SK-N-SH (cell line): ENCODE measurements around the gene HNRNPH1. TPM values are rescaled to one million over a fixed set of nuclear protein-coding genes. Genes with fewer than 3 reads are reported as not detected.

Experiments used
- CTCF ChIA-PET: fragments of 300-600, 350-600 bp; formaldehyde crosslinking; extraction: SDS; loops from one replicate; lab custom pipeline; 2021; lab: Yijun Ruan, JAX
- POLR2A ChIA-PET: fragments of 350-600 bp; sonication (Branson Sonifier 250); formaldehyde crosslinking; extraction: SDS; loops from one replicate; lab custom pipeline; 2020; ENCODE audit warnings: antibody characterized with exemption, inconsistent platforms; lab: Yijun Ruan, JAX
- DNase-seq: peaks from one replicate; pipeline ENCODE4 v3.0.0; 2012
- H2AFZ ChIP-seq: fragments of 200-600 bp; sonication (generic); 2 replicates; pipeline ENCODE4 v1.8.1; 2016; ENCODE audit warnings: antibody characterized with exemption, mild to moderate bottlenecking, low read depth
- H3F3A ChIP-seq: fragments of 200-600 bp; sonication (generic); replicated peaks from 2 replicates; pipeline ENCODE3; 2016; ENCODE audit warnings: antibody characterized with exemption, mild to moderate bottlenecking; ENCODE audit not compliant: insufficient read depth
- H3K27ac ChIP-seq, 2 experiments: fragments of 200-500 bp in 1 of 2; fragments of 200-600 bp in 1 of 2; sonication (Bioruptor generic) in 1 of 2; sonication (generic), shearing (Covaris generic) in 1 of 2; 2 replicates each; pipeline versions ENCODE4 v1.5.1 to v1.6.1; 2014 to 2016; ENCODE audit warnings: low read depth in 2 of 2, inconsistent platforms in 1 of 2, low read length in 1 of 2, mild to moderate bottlenecking in 1 of 2, mixed read lengths in 1 of 2
- H3K27me3 ChIP-seq: fragments of 200-600 bp; sonication (generic), shearing (Covaris generic); 2 replicates; pipeline ENCODE4 v1.6.1; 2016; ENCODE audit warnings: mixed run types; ENCODE audit not compliant: insufficient read depth
- H3K36me3 ChIP-seq, 2 experiments: fragments of 200-500 bp in 1 of 2; fragments of 200-600 bp in 1 of 2; sonication (Bioruptor generic) in 1 of 2; sonication (generic) in 1 of 2; replicated peaks in 1 of 2; 2 replicates each; pipeline versions ENCODE3 to v1.5.1; 2014 to 2016; ENCODE audit warnings: low read length in 1 of 2, mild to moderate bottlenecking in 1 of 2; ENCODE audit not compliant: insufficient read depth in 2 of 2, control insufficient read depth in 1 of 2
- H3K4me1 ChIP-seq, 2 experiments: fragments of 200-500 bp in 1 of 2; fragments of 200-600 bp in 1 of 2; sonication (Bioruptor generic) in 1 of 2; sonication (generic), shearing (Covaris generic) in 1 of 2; 2 replicates each; pipeline versions ENCODE4 v1.5.1 to v1.6.1; 2014 to 2016; ENCODE audit warnings: low read depth in 1 of 2, low read length in 1 of 2, mixed run types in 1 of 2; ENCODE audit not compliant: insufficient read depth in 2 of 2, control insufficient read depth in 1 of 2
- H3K4me2 ChIP-seq: fragments of 200-600 bp; sonication (generic), shearing (Covaris generic); 2 replicates; pipeline ENCODE4 v1.6.1; 2017; ENCODE audit warnings: mixed run types
- H3K4me3 ChIP-seq, 2 experiments: fragments of 200-500 bp in 1 of 2; fragments of 200-600 bp in 1 of 2; sonication (Bioruptor generic) in 1 of 2; sonication (generic), shearing (Covaris generic) in 1 of 2; 2 replicates each; pipeline versions ENCODE4 v1.5.1 to v1.8.1; 2014 to 2016; ENCODE audit warnings: low read depth in 2 of 2, inconsistent platforms in 1 of 2, low read length in 1 of 2, mild to moderate bottlenecking in 1 of 2, mixed read lengths in 1 of 2, moderate library complexity in 1 of 2
- H3K79me2 ChIP-seq: fragments of 200-600 bp; sonication (generic); 2 replicates; pipeline ENCODE4 v1.8.1; 2017; ENCODE audit warnings: mild to moderate bottlenecking; ENCODE audit not compliant: insufficient read depth
- H3K9ac ChIP-seq: fragments of 200-600 bp; sonication (generic); 2 replicates; pipeline ENCODE4 v1.6.1; 2017; ENCODE audit warnings: mixed run types
- H3K9me2 ChIP-seq: fragments of 200-600 bp; sonication (generic); 2 replicates; pipeline ENCODE4 v1.6.1; 2017; ENCODE audit warnings: mixed run types
- H3K9me3 ChIP-seq: fragments of 200-600 bp; sonication (generic); 2 replicates; pipeline ENCODE4 v1.6.1; 2017; ENCODE audit warnings: mixed run types, mild to moderate bottlenecking, moderate library complexity
- H4K20me1 ChIP-seq: fragments of 200-600 bp; sonication (generic); 2 replicates; pipeline ENCODE4 v1.6.1; 2017; ENCODE audit warnings: mild to moderate bottlenecking, mixed run types; ENCODE audit not compliant: insufficient read depth
- EP300 ChIP-seq, 2 experiments: IDR thresholded peaks; 2 replicates each; pipeline versions ENCODE4 v1.4.0 to v1.6.1; 2012; ENCODE audit warnings: borderline replicate concordance in 1 of 2, low read depth in 1 of 2, low read length in 1 of 2
- EZH2phosphoT487 ChIP-seq: fragments of 200-600 bp; sonication (generic); IDR thresholded peaks from 2 replicates; pipeline ENCODE4 v1.6.1; 2017; ENCODE audit warnings: low read depth, mixed run types, mild to moderate bottlenecking, antibody characterized with exemption, moderate library complexity, borderline replicate concordance
- FOSL2 ChIP-seq: IDR thresholded peaks from 2 replicates; pipeline ENCODE4 v1.4.0; 2012; ENCODE audit warnings: low read depth, mild to moderate bottlenecking, moderate library complexity, borderline replicate concordance
- GATA2 ChIP-seq: sonication (generic); formaldehyde crosslinking; IDR thresholded peaks from 2 replicates; pipeline ENCODE4 v1.5.0; 2020; ENCODE audit warnings: mild to moderate bottlenecking, missing genetic modification reagents
- JUND ChIP-seq: IDR thresholded peaks from 2 replicates; pipeline ENCODE4 v1.4.0; 2012
- MEF2A ChIP-seq: IDR thresholded peaks from 2 replicates; pipeline ENCODE4 v1.4.0; 2012; ENCODE audit warnings: low read depth, borderline replicate concordance
- MXI1 ChIP-seq: IDR thresholded peaks from 2 replicates; pipeline ENCODE4 v1.6.1; 2012; ENCODE audit warnings: mild to moderate bottlenecking, low read depth, low read length, improper control_type of control experiment
- NRF1 ChIP-seq: IDR thresholded peaks from 2 replicates; pipeline ENCODE4 v1.6.1; 2012; ENCODE audit warnings: low read depth, mild to moderate bottlenecking, low read length
- RAD21 ChIP-seq: IDR thresholded peaks from 2 replicates; pipeline ENCODE4 v1.6.1; 2012; ENCODE audit warnings: mild to moderate bottlenecking, low read length
- RXRA ChIP-seq: IDR thresholded peaks from 2 replicates; pipeline ENCODE4 v1.4.0; 2012; ENCODE audit warnings: low read depth, mild to moderate bottlenecking, borderline replicate concordance
- SMC3 ChIP-seq: IDR thresholded peaks from 2 replicates; pipeline ENCODE4 v1.6.1; 2012; ENCODE audit warnings: low read depth, low read length, improper control_type of control experiment
- WGBS: methylation state at CpG from one replicate; pipeline ENCODE4 v1.1.6; 2017; ENCODE audit warnings: low lambda C conversion rate; 5-methylcytosine and 5-hydroxymethylcytosine counted together
- polyA plus RNA-seq, 3 experiments: library from polyadenylated mRNA; depleted of rRNA; stranded (reverse); fragments of >200 nt; gene quantifications; 2 replicates each; pipeline ENCODE4 v1.2.3, GENCODE V29; 2012
- TF ChIP-seq, protein P1 (sequence below): fragments of 150-350 bp; IDR thresholded peaks from 2 replicates; pipeline ENCODE4 v1.6.1; 2016; ENCODE audit warnings: mild to moderate bottlenecking, low read depth, low read length
- TF ChIP-seq, protein P2 (sequence below): IDR thresholded peaks from 2 replicates; pipeline ENCODE4; 2012
- TF ChIP-seq, protein P3 (sequence below): IDR thresholded peaks from 2 replicates; pipeline ENCODE4 v1.6.1; 2012; ENCODE audit warnings: mild to moderate bottlenecking, low read depth, low read length, moderate library complexity
- TF ChIP-seq, protein P4 (sequence below): fragments of 200-600 bp; sonication (generic); IDR thresholded peaks from 2 replicates; pipeline ENCODE4 v1.6.1; 2017; ENCODE audit warnings: antibody characterized with exemption, mild to moderate bottlenecking, moderate library complexity
- TF ChIP-seq, protein P5 (sequence below): fragments of 150-350 bp; IDR thresholded peaks from 2 replicates; pipeline ENCODE4 v1.6.1; 2017; ENCODE audit warnings: antibody characterized with exemption, low read length, low read depth, borderline replicate concordance
- TF ChIP-seq, protein P6 (sequence below): IDR thresholded peaks from 2 replicates; pipeline ENCODE4 v1.4.0; 2012; ENCODE audit warnings: low read depth

HNRNPH1 gene
- polyA plus RNA-seq, 1 of the 3 experiments (the other 2 are of a cell fraction), result 192 TPM

DNA sequence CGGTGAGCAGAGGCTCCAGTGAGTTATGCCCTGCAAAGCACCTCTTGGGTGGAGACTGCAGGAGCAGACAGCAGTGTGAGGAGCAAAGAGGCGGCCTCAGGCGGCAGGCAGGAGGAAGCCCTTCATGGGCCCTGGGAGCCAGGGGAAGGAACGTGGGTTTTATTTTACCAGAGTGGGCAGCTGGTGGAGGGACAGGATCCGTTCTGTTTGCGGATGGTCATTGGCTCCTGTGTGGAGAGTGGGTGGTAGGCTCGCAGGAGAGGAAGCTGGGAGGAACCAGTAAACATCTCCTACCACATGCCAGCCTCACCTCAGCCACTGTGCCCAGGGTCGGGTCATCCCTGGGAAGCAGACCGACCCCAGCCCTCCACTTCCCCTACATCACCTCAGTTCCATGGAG lies 24.4 kb downstream of the HNRNPH1 start:
- H3K4me1 ChIP-seq, result no peaks in the 10 kb centered on the region
- ChIA-PET CTCF (no interaction called here), POLR2A (no interaction called here)
- H3K9me2 ChIP-seq, result no peaks in the 10 kb centered on the region
- H4K20me1 ChIP-seq, result no peaks in the 10 kb centered on the region
- 88% methylated on average over 6 of the region's 9 CpGs for WGBS
- no peak overlapping the region for H3K4me2 ChIP-seq
- TF ChIP-seq GATA2 (no peak), JUND (no peak), MXI1 (no peak), EP300 (IDR thresholded peaks at IDR 0.05; ENCODE audit: borderline replicate concordance in 1 of 2, low read depth in 1 of 2, low read length in 1 of 2) (no peak), RXRA (no peak), NRF1 (no peak), RAD21 (no peak), EZH2phosphoT487 (no peak), MEF2A (no peak), SMC3 (no peak), FOSL2 (no peak)
- TF ChIP-seq, protein P1, sequence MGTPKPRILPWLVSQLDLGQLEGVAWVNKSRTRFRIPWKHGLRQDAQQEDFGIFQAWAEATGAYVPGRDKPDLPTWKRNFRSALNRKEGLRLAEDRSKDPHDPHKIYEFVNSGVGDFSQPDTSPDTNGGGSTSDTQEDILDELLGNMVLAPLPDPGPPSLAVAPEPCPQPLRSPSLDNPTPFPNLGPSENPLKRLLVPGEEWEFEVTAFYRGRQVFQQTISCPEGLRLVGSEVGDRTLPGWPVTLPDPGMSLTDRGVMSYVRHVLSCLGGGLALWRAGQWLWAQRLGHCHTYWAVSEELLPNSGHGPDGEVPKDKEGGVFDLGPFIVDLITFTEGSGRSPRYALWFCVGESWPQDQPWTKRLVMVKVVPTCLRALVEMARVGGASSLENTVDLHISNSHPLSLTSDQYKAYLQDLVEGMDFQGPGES, result no peak
- TF ChIP-seq, protein P2, sequence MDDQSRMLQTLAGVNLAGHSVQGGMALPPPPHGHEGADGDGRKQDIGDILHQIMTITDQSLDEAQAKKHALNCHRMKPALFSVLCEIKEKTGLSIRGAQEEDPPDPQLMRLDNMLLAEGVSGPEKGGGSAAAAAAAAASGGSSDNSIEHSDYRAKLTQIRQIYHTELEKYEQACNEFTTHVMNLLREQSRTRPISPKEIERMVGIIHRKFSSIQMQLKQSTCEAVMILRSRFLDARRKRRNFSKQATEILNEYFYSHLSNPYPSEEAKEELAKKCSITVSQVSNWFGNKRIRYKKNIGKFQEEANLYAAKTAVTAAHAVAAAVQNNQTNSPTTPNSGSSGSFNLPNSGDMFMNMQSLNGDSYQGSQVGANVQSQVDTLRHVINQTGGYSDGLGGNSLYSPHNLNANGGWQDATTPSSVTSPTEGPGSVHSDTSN, result no peak
- TF ChIP-seq, protein P3, sequence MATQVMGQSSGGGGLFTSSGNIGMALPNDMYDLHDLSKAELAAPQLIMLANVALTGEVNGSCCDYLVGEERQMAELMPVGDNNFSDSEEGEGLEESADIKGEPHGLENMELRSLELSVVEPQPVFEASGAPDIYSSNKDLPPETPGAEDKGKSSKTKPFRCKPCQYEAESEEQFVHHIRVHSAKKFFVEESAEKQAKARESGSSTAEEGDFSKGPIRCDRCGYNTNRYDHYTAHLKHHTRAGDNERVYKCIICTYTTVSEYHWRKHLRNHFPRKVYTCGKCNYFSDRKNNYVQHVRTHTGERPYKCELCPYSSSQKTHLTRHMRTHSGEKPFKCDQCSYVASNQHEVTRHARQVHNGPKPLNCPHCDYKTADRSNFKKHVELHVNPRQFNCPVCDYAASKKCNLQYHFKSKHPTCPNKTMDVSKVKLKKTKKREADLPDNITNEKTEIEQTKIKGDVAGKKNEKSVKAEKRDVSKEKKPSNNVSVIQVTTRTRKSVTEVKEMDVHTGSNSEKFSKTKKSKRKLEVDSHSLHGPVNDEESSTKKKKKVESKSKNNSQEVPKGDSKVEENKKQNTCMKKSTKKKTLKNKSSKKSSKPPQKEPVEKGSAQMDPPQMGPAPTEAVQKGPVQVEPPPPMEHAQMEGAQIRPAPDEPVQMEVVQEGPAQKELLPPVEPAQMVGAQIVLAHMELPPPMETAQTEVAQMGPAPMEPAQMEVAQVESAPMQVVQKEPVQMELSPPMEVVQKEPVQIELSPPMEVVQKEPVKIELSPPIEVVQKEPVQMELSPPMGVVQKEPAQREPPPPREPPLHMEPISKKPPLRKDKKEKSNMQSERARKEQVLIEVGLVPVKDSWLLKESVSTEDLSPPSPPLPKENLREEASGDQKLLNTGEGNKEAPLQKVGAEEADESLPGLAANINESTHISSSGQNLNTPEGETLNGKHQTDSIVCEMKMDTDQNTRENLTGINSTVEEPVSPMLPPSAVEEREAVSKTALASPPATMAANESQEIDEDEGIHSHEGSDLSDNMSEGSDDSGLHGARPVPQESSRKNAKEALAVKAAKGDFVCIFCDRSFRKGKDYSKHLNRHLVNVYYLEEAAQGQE, result no peak
- TF ChIP-seq, protein P4, sequence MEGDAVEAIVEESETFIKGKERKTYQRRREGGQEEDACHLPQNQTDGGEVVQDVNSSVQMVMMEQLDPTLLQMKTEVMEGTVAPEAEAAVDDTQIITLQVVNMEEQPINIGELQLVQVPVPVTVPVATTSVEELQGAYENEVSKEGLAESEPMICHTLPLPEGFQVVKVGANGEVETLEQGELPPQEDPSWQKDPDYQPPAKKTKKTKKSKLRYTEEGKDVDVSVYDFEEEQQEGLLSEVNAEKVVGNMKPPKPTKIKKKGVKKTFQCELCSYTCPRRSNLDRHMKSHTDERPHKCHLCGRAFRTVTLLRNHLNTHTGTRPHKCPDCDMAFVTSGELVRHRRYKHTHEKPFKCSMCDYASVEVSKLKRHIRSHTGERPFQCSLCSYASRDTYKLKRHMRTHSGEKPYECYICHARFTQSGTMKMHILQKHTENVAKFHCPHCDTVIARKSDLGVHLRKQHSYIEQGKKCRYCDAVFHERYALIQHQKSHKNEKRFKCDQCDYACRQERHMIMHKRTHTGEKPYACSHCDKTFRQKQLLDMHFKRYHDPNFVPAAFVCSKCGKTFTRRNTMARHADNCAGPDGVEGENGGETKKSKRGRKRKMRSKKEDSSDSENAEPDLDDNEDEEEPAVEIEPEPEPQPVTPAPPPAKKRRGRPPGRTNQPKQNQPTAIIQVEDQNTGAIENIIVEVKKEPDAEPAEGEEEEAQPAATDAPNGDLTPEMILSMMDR, result no peak
- TF ChIP-seq, protein P5, sequence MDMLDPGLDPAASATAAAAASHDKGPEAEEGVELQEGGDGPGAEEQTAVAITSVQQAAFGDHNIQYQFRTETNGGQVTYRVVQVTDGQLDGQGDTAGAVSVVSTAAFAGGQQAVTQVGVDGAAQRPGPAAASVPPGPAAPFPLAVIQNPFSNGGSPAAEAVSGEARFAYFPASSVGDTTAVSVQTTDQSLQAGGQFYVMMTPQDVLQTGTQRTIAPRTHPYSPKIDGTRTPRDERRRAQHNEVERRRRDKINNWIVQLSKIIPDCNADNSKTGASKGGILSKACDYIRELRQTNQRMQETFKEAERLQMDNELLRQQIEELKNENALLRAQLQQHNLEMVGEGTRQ, result no peak
- TF ChIP-seq, protein P6, sequence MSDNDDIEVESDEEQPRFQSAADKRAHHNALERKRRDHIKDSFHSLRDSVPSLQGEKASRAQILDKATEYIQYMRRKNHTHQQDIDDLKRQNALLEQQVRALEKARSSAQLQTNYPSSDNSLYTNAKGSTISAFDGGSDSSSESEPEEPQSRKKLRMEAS, result no peak
- H3K79me2 ChIP-seq, result no peaks in the 10 kb centered on the region
- no peak overlapping the region for H3K9ac ChIP-seq
- H3K36me3 ChIP-seq, result peaks cover 39 to 45% of the 10 kb centered on the region in 2 experiments
- no peak overlapping the region for H3K4me3 ChIP-seq
- H3K27me3 ChIP-seq, result no peaks in the 10 kb centered on the region
- no peak for DNase-seq
- H3K27ac ChIP-seq, result no peak overlapping the region
- H3K9me3 ChIP-seq, result no peaks in the 10 kb centered on the region
- no peaks in the 10 kb centered on the region for H3F3A ChIP-seq
- H2AFZ ChIP-seq, result no peak overlapping the region
